Measurements from ENCODE around the gene ACSS1.
A peak's percentile ranks its signal among the peaks of the same experiment; 100 is the strongest.

ACSS1 gene

GRCh38 chr20:25064561-25065071 lies 6.7 kb upstream of the ACSS1 start:
- no peak overlapping the region for H3K4me3 ChIP-seq (ENCODE audit: low read length)
- no peaks in the 10 kb centered on the region for H3K9me3 ChIP-seq (replicated peaks; ENCODE audit: low read length)
- H3K4me1 ChIP-seq (ENCODE audit: control insufficient read depth, insufficient read depth, low read length), result no peaks in the 10 kb centered on the region
- peaks cover 83% of the 10 kb centered on the region for H3K27me3 ChIP-seq (ENCODE audit: control insufficient read depth, insufficient read depth, low read length)
- H3K4me2 ChIP-seq (ENCODE audit: low read length), result no peak overlapping the region
- no peaks in the 10 kb centered on the region for H3K36me3 ChIP-seq (ENCODE audit: insufficient read depth, low read length)
- H3K9ac ChIP-seq (ENCODE audit: low read depth, low read length), result no peak overlapping the region

GRCh38 chr20:25063981-25064380 lies 6.0 kb upstream of the ACSS1 start:
- Histone ChIP-seq H3K36me3 (ENCODE audit: insufficient read depth, low read length) (no peaks in the 10 kb centered on the region), H3K4me2 (ENCODE audit: low read length) (no peak overlapping the region), H3K9ac (ENCODE audit: low read depth, low read length) (no peak overlapping the region), H3K9me3 (replicated peaks; ENCODE audit: low read length) (no peaks in the 10 kb centered on the region), H3K4me1 (ENCODE audit: control insufficient read depth, insufficient read depth, low read length) (peaks cover 3% of the 10 kb centered on the region), H3K4me3 (ENCODE audit: low read length) (no peak overlapping the region), H3K27me3 (ENCODE audit: control insufficient read depth, insufficient read depth, low read length) (peaks cover 83% of the 10 kb centered on the region)

- Histone ChIP-seq H3K4me2 (ENCODE audit: low read length) (no peak overlapping the region), H3K27me3 (ENCODE audit: control insufficient read depth, insufficient read depth, low read length) (peaks cover 81% of the 10 kb centered on the region), H3K9ac (ENCODE audit: low read depth, low read length) (no peak overlapping the region), H3K36me3 (ENCODE audit: insufficient read depth, low read length) (no peaks in the 10 kb centered on the region), H3K9me3 (replicated peaks; ENCODE audit: low read length) (no peaks in the 10 kb centered on the region), H3K4me1 (ENCODE audit: control insufficient read depth, insufficient read depth, low read length) (peaks cover 7% of the 10 kb centered on the region), H3K4me3 (ENCODE audit: low read length) (no peak overlapping the region)
Measured at GRCh38 chr20:25063546-25063945, 5.6 kb upstream of the ACSS1 start.

GRCh38 chr20:25062841-25063240 lies 4.9 kb upstream of the ACSS1 start:
- Histone ChIP-seq H3K27me3 (ENCODE audit: control insufficient read depth, insufficient read depth, low read length) (peaks cover 79% of the 10 kb centered on the region), H3K36me3 (ENCODE audit: insufficient read depth, low read length) (no peaks in the 10 kb centered on the region), H3K4me3 (ENCODE audit: low read length) (no peak overlapping the region), H3K4me1 (ENCODE audit: control insufficient read depth, insufficient read depth, low read length) (peaks cover 11% of the 10 kb centered on the region), H3K9ac (ENCODE audit: low read depth, low read length) (no peak overlapping the region), H3K9me3 (replicated peaks; ENCODE audit: low read length) (no peaks in the 10 kb centered on the region), H3K4me2 (ENCODE audit: low read length) (no peak overlapping the region)

- no peak overlapping the region for H3K9ac ChIP-seq (ENCODE audit: low read depth, low read length)
- H3K4me3 ChIP-seq (ENCODE audit: low read length), result no peak overlapping the region
- peaks cover 20% of the 10 kb centered on the region for H3K4me1 ChIP-seq (ENCODE audit: control insufficient read depth, insufficient read depth, low read length)
- H3K9me3 ChIP-seq (replicated peaks; ENCODE audit: low read length), result no peaks in the 10 kb centered on the region
- H3K27me3 ChIP-seq (ENCODE audit: control insufficient read depth, insufficient read depth, low read length), result peaks cover 85% of the 10 kb centered on the region
- no peak overlapping the region for H3K4me2 ChIP-seq (ENCODE audit: low read length)
- H3K36me3 ChIP-seq (ENCODE audit: insufficient read depth, low read length), result no peaks in the 10 kb centered on the region
Measured at GRCh38 chr20:25061821-25062530, 4.0 kb upstream of the ACSS1 start.

GRCh38 chr20:25061103-25061799 lies 3.3 kb upstream of the ACSS1 start:
- no peaks in the 10 kb centered on the region for H3K9me3 ChIP-seq (replicated peaks; ENCODE audit: low read length)
- H3K4me1 ChIP-seq (ENCODE audit: control insufficient read depth, insufficient read depth, low read length), result peaks cover 26% of the 10 kb centered on the region
- H3K27me3 ChIP-seq (ENCODE audit: control insufficient read depth, insufficient read depth, low read length), result peaks cover 86% of the 10 kb centered on the region
- no peak overlapping the region for H3K4me2 ChIP-seq (ENCODE audit: low read length)
- no peak overlapping the region for H3K4me3 ChIP-seq (ENCODE audit: low read length)
- no peaks in the 10 kb centered on the region for H3K36me3 ChIP-seq (ENCODE audit: insufficient read depth, low read length)
- H3K9ac ChIP-seq (ENCODE audit: low read depth, low read length), result no peak overlapping the region

GRCh38 chr20:25059866-25060465 lies 2.0 kb upstream of the ACSS1 start:
- Histone ChIP-seq H3K36me3 (ENCODE audit: insufficient read depth, low read length) (no peaks in the 10 kb centered on the region), H3K9ac (ENCODE audit: low read depth, low read length) (no peak overlapping the region), H3K4me1 (ENCODE audit: control insufficient read depth, insufficient read depth, low read length) (peaks cover 26% of the 10 kb centered on the region), H3K4me3 (ENCODE audit: low read length) (no peak overlapping the region), H3K4me2 (ENCODE audit: low read length) (no peak overlapping the region), H3K27me3 (ENCODE audit: control insufficient read depth, insufficient read depth, low read length) (peaks cover 75% of the 10 kb centered on the region), H3K9me3 (replicated peaks; ENCODE audit: low read length) (no peaks in the 10 kb centered on the region)

- Histone ChIP-seq H3K36me3 (ENCODE audit: insufficient read depth, low read length) (no peaks in the 10 kb centered on the region), H3K9ac (ENCODE audit: low read depth, low read length) (peak overlapping the region; percentile 46), H3K4me3 (ENCODE audit: low read length) (peak overlapping the region; percentile 69), H3K4me2 (ENCODE audit: low read length) (peak overlapping the region; percentile 97), H3K4me1 (ENCODE audit: control insufficient read depth, insufficient read depth, low read length) (peaks cover 26% of the 10 kb centered on the region), H3K27me3 (ENCODE audit: control insufficient read depth, insufficient read depth, low read length) (peaks cover 73% of the 10 kb centered on the region), H3K9me3 (replicated peaks; ENCODE audit: low read length) (no peaks in the 10 kb centered on the region)
Measured at GRCh38 chr20:25058847-25059810, 1.2 kb upstream of the ACSS1 start.

GRCh38 chr20:25057234-25058050 lies 497 bp downstream of the ACSS1 start:
- Histone ChIP-seq H3K4me2 (ENCODE audit: low read length) (peak overlapping the region; percentile 97), H3K4me1 (ENCODE audit: control insufficient read depth, insufficient read depth, low read length) (peaks cover 32% of the 10 kb centered on the region), H3K4me3 (ENCODE audit: low read length) (peak overlapping the region; percentile 69), H3K27me3 (ENCODE audit: control insufficient read depth, insufficient read depth, low read length) (peaks cover 66% of the 10 kb centered on the region), H3K36me3 (ENCODE audit: insufficient read depth, low read length) (no peaks in the 10 kb centered on the region), H3K9me3 (replicated peaks; ENCODE audit: low read length) (no peaks in the 10 kb centered on the region), H3K9ac (ENCODE audit: low read depth, low read length) (peak overlapping the region; percentile 46)

GRCh38 chr20:25056690-25057233 lies 1.2 kb downstream of the ACSS1 start:
- H3K4me3 ChIP-seq (ENCODE audit: low read length), result peak overlapping the region; percentile 69
- peak overlapping the region; percentile 46 for H3K9ac ChIP-seq (ENCODE audit: low read depth, low read length)
- H3K9me3 ChIP-seq (replicated peaks; ENCODE audit: low read length), result no peaks in the 10 kb centered on the region
- peaks cover 32% of the 10 kb centered on the region for H3K4me1 ChIP-seq (ENCODE audit: control insufficient read depth, insufficient read depth, low read length)
- H3K4me2 ChIP-seq (ENCODE audit: low read length), result peak overlapping the region; percentile 97
- peaks cover 61% of the 10 kb centered on the region for H3K27me3 ChIP-seq (ENCODE audit: control insufficient read depth, insufficient read depth, low read length)
- no peaks in the 10 kb centered on the region for H3K36me3 ChIP-seq (ENCODE audit: insufficient read depth, low read length)

Measured in skeletal muscle satellite cell (primary cell).